Fibroblast of mammary gland (primary cell): Measurements from ENCODE around the gene ARHGAP22.

Source experiments
- DNase-seq: peaks from one replicate; pipeline ENCODE4 v3.0.0-alpha.2; 2010; ENCODE audit warnings: low read depth
- H3K4me3 ChIP-seq: 2 replicates; pipeline ENCODE4 v1.5.1; 2011; ENCODE audit warnings: low read depth, mild to moderate bottlenecking, low read length, moderate library complexity; ENCODE audit not compliant: control insufficient read depth
- TF ChIP-seq, protein P1 (sequence below): conservative IDR thresholded peaks from 2 replicates; pipeline ENCODE4 v1.5.1; 2011; ENCODE audit warnings: low read depth, low read length, inconsistent platforms; ENCODE audit not compliant: control insufficient read depth, insufficient read depth

ARHGAP22 gene

DNA sequence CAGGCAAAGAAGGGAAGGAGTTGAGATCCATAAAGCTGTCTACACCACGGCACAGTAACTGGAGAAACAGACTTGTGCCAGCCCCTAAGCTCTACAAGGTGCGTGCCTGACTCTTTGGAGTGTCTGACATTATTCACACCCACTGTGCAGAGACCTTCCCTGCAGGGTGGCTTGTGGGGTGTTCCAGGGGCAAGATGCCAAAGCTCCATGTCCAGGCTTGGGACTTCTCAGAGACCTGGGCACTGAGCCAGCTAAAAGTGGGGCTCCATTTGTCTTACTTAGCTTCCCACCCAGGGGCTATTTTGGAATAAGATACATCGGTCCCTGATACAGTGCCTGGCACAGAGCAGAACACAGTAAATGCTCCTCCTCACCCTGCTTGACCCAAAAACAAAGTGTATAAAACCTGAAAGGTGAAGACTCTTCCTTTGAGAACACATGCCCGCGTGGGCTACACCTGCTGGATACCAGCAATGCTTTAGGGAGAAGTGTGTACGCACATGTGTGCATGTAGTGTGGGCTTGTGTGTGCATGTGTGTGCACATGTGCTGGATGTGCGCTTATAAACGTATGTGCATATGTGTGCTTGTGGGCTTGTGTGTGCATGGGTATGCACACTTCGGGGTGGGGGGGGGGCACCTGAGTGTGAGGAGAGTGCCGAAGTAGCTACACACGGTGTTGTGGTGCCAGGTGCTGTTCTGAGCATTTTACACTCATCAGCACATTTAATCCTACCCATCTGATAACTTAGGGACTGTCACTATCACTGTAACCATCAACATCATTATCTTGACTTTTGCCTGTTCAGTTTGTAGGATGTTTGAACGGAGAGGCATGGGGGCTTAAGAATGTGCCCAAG is 143.0 kb downstream of the ARHGAP22 start:
- TF ChIP-seq, protein P1, sequence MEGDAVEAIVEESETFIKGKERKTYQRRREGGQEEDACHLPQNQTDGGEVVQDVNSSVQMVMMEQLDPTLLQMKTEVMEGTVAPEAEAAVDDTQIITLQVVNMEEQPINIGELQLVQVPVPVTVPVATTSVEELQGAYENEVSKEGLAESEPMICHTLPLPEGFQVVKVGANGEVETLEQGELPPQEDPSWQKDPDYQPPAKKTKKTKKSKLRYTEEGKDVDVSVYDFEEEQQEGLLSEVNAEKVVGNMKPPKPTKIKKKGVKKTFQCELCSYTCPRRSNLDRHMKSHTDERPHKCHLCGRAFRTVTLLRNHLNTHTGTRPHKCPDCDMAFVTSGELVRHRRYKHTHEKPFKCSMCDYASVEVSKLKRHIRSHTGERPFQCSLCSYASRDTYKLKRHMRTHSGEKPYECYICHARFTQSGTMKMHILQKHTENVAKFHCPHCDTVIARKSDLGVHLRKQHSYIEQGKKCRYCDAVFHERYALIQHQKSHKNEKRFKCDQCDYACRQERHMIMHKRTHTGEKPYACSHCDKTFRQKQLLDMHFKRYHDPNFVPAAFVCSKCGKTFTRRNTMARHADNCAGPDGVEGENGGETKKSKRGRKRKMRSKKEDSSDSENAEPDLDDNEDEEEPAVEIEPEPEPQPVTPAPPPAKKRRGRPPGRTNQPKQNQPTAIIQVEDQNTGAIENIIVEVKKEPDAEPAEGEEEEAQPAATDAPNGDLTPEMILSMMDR, result no peak
- no peak for DNase-seq
- no peak overlapping the region for H3K4me3 ChIP-seq

- no peak overlapping the region for H3K4me3 ChIP-seq
- DNase-seq, result no peak
- TF ChIP-seq, protein P1, result no peak
These were observed 144.7 kb downstream of the ARHGAP22 start for GRCh38 chr10:48460182-48460581.

- no peak for DNase-seq
- no peak overlapping the region for H3K4me3 ChIP-seq
- TF ChIP-seq, protein P1, result no peak
These were observed 145.4 kb downstream of the ARHGAP22 start for GRCh38 chr10:48459270-48460150.

DNA sequence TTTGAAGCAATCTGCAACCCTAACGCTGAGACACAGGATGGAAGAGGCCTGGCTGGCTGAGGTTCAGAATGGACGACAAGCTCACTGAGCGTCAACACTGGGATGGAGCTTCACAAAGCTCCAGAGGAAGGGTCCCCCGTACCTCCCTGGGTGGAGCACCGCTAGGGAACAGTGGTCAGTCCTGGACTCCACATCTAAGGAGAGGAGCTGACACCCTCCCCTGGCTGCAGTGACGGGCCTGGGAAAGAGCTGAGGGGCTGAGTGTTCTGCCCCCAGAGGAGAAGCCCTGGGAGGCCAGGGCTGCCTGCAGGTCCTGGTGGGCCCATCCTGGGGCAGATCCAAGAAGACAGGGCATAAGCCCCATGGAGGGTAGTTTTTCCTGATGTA is 146.2 kb downstream of the ARHGAP22 start:
- DNase-seq, result no peak
- no peak overlapping the region for H3K4me3 ChIP-seq
- TF ChIP-seq, protein P1, result no peak

DNA sequence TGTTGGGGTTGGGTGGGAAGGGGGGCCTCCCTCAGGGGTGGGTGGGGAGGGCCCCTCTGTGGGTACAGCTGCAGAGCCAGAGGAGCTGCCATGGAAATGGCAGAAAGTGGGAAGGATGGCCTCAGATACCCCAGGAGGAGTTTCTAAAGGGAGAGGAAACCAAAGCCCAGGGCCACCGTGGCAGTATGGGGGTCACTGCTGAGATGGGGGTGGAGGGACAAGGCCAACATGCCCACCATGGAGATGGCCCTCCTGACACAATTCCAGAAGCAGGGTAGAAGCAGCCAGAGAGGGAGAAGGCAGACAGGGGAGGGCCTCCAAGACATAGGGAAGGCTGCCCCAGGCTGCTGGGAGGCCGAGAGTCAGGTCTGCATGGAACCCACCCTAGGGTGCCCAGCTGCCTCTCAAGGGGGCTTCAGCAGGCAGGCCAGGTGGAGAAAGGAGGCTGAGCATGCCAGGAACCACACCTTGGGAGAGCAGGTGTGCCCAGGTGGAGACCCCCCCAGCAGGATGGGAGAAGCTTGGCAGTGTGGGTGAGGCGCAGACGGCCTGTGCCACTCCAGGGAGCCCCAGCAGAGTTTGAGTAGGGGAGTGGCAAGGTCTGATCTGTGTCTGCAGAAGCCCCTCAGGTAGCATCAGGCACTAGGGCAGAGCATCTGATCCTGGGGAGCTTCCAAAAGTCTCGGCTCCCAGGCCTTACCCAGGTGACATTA is 146.8 kb downstream of the ARHGAP22 start:
- no peak overlapping the region for H3K4me3 ChIP-seq
- TF ChIP-seq, protein P1, result no peak
- DNase-seq, result no peak
